Measurements from ENCODE around the gene PIK3CA.
"Not testable (repeated sequence)": the region's sequence is repeated elsewhere in the genome, so short reads cannot be mapped to it uniquely, and the experiment has no call there.

PIK3CA gene

DNA sequence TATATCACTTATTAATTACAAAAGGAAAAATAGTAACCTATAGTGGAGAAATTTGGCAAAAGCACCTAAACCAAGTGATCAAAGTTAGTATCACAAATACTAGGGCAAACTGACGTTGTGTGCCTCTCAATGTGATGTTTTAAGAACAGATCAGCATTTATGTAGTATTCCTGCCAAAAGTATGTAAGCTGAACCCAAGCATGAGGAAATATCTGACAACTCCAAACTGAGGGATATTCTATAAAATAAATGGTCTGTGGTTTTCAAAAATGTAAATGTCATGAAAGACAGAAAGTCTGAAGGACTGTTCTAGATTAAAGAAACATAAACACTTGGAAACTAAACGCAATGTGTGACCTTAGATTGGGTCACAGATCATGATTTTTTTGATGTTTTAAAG, 34.3 kb upstream of the PIK3CA start:
- TF ChIP-seq, protein P1, sequence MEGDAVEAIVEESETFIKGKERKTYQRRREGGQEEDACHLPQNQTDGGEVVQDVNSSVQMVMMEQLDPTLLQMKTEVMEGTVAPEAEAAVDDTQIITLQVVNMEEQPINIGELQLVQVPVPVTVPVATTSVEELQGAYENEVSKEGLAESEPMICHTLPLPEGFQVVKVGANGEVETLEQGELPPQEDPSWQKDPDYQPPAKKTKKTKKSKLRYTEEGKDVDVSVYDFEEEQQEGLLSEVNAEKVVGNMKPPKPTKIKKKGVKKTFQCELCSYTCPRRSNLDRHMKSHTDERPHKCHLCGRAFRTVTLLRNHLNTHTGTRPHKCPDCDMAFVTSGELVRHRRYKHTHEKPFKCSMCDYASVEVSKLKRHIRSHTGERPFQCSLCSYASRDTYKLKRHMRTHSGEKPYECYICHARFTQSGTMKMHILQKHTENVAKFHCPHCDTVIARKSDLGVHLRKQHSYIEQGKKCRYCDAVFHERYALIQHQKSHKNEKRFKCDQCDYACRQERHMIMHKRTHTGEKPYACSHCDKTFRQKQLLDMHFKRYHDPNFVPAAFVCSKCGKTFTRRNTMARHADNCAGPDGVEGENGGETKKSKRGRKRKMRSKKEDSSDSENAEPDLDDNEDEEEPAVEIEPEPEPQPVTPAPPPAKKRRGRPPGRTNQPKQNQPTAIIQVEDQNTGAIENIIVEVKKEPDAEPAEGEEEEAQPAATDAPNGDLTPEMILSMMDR (IDR thresholded peaks at IDR 0.05; ENCODE audit: borderline replicate concordance, control extremely low read depth, extremely low read depth, insufficient read depth, missing control alignments): no peak
- DNase-seq (ENCODE audit: low spot score): no peak
- in situ Hi-C loops (cut with MboI; ENCODE audit: low sequenced_read_pairs, unreplicated experiment): no loop called here

DNA sequence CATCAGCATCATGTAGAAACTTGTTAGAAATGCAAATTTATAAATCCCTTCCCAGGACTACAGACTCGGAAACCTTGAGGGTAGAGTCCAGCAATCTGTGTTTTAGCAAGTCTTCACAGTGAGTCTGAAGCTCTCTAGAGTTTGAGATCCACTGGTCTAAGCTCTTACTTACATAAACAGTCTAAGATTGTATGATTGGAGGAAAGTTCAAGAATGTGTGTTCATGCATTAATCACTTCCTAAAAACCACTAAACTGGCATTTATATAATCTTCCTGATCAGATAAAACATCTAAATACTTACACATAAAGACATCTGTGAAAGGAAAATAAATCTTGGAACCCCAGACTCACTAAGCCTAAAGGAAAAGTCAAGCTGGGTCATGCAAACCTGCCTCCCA, 32.7 kb upstream of the PIK3CA start:
- in situ Hi-C loops (cut with MboI; ENCODE audit: low sequenced_read_pairs, unreplicated experiment); DNase-seq (ENCODE audit: low spot score): not testable (repeated sequence)

DNA sequence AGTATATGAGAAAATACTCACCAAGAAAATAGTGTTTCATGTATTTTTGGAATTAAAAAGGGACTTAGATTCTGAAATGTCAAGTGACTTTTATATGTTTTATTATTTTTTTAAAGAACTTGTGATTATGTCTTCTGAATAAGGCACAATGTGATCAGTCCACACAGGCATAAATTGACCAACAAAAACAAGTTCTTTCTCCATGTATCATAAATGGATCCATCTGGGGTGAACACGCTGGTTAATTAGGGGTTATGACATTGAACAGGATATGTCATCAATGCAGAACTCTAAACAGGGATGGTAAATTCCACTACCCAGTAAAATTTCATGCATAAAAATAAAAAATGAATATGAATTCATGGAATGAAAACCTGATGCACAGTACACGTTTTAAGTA, 31.3 kb upstream of the PIK3CA start:
- no peak for DNase-seq (ENCODE audit: low spot score)
- TF ChIP-seq, protein P1 (IDR thresholded peaks at IDR 0.05; ENCODE audit: borderline replicate concordance, control extremely low read depth, extremely low read depth, insufficient read depth, missing control alignments): no peak
- in situ Hi-C loops (cut with MboI; ENCODE audit: low sequenced_read_pairs, unreplicated experiment): no loop called here

DNA sequence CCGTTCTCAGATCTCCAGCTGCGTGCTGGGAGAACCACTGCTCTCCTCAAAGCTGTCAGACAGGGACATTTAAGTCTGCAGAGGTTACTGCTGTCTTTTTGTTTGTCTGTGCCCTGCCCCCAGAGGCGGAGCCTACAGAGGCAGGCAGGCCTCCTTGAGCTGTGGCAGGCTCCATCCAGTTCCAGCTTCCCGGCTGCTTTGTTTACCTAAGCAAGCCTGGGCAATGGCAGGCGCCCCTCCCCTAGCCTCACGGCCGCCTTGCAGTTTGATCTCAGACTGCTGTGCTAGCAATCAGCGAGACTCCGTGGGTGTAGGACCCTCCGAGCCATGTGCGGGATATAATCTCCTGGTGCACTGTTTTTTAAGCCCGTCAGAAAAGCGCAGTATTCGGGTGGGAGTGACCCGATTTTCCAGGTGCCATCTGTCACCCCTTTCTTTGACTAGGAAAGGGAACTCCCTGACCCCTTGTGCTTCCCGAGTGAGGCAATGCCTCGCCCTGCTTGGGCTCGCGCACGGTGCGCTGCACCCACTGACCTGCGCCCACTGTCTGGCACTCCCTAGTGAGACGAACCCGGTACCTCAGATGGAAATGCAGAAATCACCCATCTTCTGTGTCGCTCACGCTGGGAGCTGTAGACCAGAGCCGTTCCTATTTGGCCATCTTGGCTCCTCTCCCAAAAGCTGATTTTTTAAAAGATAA, 15.8 kb upstream of the PIK3CA start:
- DNase-seq (ENCODE audit: low spot score): not testable (repeated sequence)

DNA sequence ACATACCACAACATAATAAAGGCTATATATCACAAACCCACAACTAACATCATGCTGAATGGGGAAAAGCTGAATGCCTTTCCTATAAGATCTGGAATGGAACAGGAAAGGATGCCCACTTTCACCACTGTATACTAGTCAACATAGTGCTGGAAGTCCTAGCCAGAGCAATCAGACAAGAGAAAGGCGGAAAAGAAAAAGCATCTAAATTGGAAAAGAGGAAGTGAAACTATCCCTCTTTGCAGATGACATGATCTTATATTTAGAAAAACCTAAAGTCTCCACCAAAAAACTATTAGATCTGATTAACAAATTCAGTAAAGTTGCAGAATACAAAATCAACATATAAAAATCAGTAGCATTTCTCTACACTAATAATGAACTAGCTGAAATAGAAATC, 14.6 kb upstream of the PIK3CA start:
- in situ Hi-C loops (cut with MboI; ENCODE audit: low sequenced_read_pairs, unreplicated experiment): no loop called here
- no peak for DNase-seq (ENCODE audit: low spot score)
- TF ChIP-seq, protein P1 (IDR thresholded peaks at IDR 0.05; ENCODE audit: borderline replicate concordance, control extremely low read depth, extremely low read depth, insufficient read depth, missing control alignments): no peak

More for the DNA sequence above, 15.8 kb upstream of the PIK3CA start:
- in situ Hi-C loops (cut with MboI; ENCODE audit: low sequenced_read_pairs, unreplicated experiment): not testable (repeated sequence)

DNA sequence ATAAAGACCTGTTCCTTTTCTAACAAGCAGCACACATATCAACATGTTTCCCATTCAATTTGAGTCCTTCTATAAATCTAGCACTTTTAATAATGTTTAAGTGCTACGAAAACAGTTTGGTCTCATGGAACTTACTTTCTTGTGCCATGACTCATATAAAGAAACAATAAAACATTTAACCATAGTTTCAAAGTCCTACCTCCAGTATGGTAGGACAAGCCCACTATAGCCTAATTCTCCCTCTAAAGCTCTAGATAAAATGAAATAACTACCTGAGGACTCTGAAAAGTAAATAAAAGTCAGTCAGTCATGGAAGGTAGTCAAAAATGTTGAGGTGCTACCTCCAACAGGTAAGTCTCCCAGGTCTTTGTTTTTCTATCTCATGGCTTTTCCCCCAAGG, 12.0 kb upstream of the PIK3CA start:
- TF ChIP-seq, protein P1 (IDR thresholded peaks at IDR 0.05; ENCODE audit: borderline replicate concordance, control extremely low read depth, extremely low read depth, insufficient read depth, missing control alignments): no peak
- no peak for DNase-seq (ENCODE audit: low spot score)
- in situ Hi-C loops (cut with MboI; ENCODE audit: low sequenced_read_pairs, unreplicated experiment): no loop called here

DNA sequence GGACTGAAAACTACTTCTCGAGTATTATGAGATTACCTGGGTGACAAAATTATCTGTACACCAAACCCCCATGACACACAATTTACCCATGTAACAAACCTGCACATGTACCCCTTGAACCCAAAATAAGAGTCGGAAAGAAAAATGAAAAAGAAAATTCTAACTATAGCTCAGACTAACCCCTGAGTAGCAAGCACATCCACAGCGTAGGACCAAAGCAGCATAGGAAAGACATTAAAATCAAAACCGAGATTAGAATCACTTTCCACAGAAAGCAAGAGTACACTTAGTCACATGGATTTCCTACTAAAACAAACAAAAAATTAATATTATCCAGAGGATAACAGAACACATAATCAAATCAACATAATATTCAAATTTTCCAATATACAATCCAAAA, 6.3 kb upstream of the PIK3CA start:
- in situ Hi-C loops (cut with MboI; ENCODE audit: low sequenced_read_pairs, unreplicated experiment): no loop called here
- TF ChIP-seq, protein P1 (IDR thresholded peaks at IDR 0.05; ENCODE audit: borderline replicate concordance, control extremely low read depth, extremely low read depth, insufficient read depth, missing control alignments): no peak
- no peak for DNase-seq (ENCODE audit: low spot score)
